GM18858 (cell line): ENCODE data around the gene ADGRA1.
"Not testable (repeated sequence)": the region's sequence is repeated elsewhere in the genome, so short reads cannot be mapped to it uniquely, and the experiment has no call there.

ENCODE experiments used
- ATAC-seq: cut with Tn5 transposase; IDR thresholded peaks from one replicate; pipeline ENCODE4 v1.9.1; 2021; ENCODE audit not compliant: unreplicated experiment

The ADGRA1 gene

GRCh38 chr10:133126431-133127290 lies 38.9 kb downstream of the ADGRA1 start:
- ATAC-seq = no peak

GRCh38 chr10:133127291-133128125 lies 39.8 kb downstream of the ADGRA1 start:
- ATAC-seq = no peak

GRCh38 chr10:133128126-133129070 lies 40.7 kb downstream of the ADGRA1 start:
- ATAC-seq = no peak

- ATAC-seq = no peak
Observed at GRCh38 chr10:133129071-133129858, 41.5 kb downstream of the ADGRA1 start.

- ATAC-seq = no peak
Observed at GRCh38 chr10:133129859-133130495, 42.3 kb downstream of the ADGRA1 start.

GRCh38 chr10:133130602-133131001 lies 42.9 kb downstream of the ADGRA1 start:
- ATAC-seq = no peak

- no peak for ATAC-seq
Observed at GRCh38 chr10:133131053-133131452, 43.3 kb downstream of the ADGRA1 start.

GRCh38 chr10:133131734-133132472 lies 44.2 kb downstream of the ADGRA1 start:
- no peak for ATAC-seq

- no peak for ATAC-seq
Observed at GRCh38 chr10:133132473-133133291, 45.0 kb downstream of the ADGRA1 start.

GRCh38 chr10:133133471-133134231 lies 45.9 kb downstream of the ADGRA1 start:
- ATAC-seq = no peak

GRCh38 chr10:133134411-133135115 lies 46.8 kb downstream of the ADGRA1 start:
- ATAC-seq = no peak

- no peak for ATAC-seq
Observed at GRCh38 chr10:133135116-133135465, 47.4 kb downstream of the ADGRA1 start.

GRCh38 chr10:133137486-133138145 lies 49.9 kb downstream of the ADGRA1 start:
- not testable (repeated sequence) for ATAC-seq

GRCh38 chr10:133139551-133140065 lies 51.9 kb downstream of the ADGRA1 start:
- ATAC-seq = no peak

- no peak for ATAC-seq
Observed at GRCh38 chr10:133140417-133141143, 52.9 kb downstream of the ADGRA1 start.
